ENCODE results near the gene ZMYND8.

DNA sequence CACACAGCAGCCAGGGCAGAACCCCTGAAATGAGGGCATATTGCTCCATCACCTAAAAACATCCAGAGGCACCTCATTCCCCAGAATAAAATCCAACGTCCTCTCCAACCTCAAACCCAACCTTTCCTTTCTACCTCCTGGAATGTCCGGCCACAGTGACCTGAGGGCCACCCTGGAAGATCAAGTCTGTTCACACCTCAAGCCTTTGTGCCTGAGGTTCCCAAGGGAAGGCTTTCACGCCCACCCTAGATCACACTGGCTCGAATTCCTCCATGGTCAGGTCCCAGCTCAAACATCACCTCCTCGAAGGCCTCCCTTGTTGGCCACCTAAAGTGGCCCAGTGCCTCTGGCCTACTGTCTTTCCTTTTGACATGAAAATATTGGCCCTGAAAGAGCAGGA, 88.9 kb downstream of the ZMYND8 start:
- TF ChIP-seq, protein P1, sequence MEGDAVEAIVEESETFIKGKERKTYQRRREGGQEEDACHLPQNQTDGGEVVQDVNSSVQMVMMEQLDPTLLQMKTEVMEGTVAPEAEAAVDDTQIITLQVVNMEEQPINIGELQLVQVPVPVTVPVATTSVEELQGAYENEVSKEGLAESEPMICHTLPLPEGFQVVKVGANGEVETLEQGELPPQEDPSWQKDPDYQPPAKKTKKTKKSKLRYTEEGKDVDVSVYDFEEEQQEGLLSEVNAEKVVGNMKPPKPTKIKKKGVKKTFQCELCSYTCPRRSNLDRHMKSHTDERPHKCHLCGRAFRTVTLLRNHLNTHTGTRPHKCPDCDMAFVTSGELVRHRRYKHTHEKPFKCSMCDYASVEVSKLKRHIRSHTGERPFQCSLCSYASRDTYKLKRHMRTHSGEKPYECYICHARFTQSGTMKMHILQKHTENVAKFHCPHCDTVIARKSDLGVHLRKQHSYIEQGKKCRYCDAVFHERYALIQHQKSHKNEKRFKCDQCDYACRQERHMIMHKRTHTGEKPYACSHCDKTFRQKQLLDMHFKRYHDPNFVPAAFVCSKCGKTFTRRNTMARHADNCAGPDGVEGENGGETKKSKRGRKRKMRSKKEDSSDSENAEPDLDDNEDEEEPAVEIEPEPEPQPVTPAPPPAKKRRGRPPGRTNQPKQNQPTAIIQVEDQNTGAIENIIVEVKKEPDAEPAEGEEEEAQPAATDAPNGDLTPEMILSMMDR (IDR thresholded peaks at IDR 0.05), result no peak
- no peak for TF ChIP-seq POLR2A (IDR thresholded peaks at IDR 0.05; ENCODE audit: low read depth)
- TF ChIP-seq EP300 (IDR thresholded peaks at IDR 0.05), result no peak
- no peak for TF ChIP-seq POLR2AphosphoS5 (IDR thresholded peaks at IDR 0.05)
